Activated T-cell treated with anti-CD3 and anti-CD28 coated beads for 24 hours (primary cell): ENCODE results near the gene MRPL16.

ENCODE experiments used
- DNase-seq: peaks from one replicate; pipeline ENCODE4 v3.0.0-alpha.2; 2020; ENCODE audit warnings: low read depth

Gene MRPL16

GRCh38 chr11:59770319-59770718 is 40.3 kb downstream of the MRPL16 start:
- DNase-seq: no peak

GRCh38 chr11:59769828-59770227 is 40.8 kb downstream of the MRPL16 start:
- DNase-seq: no peak

- DNase-seq: no peak
These were observed 41.5 kb downstream of the MRPL16 start for GRCh38 chr11:59769111-59769510.

- DNase-seq: peak; percentile 1
These were observed 43.4 kb downstream of the MRPL16 start for GRCh38 chr11:59767225-59767611.

- DNase-seq: no peak
These were observed 43.9 kb downstream of the MRPL16 start for GRCh38 chr11:59766542-59767224.

- no peak for DNase-seq
These were observed 45.4 kb downstream of the MRPL16 start for GRCh38 chr11:59765068-59765735.

GRCh38 chr11:59761993-59762392 is 48.6 kb downstream of the MRPL16 start:
- no peak for DNase-seq

- DNase-seq: no peak
These were observed 49.8 kb downstream of the MRPL16 start for GRCh38 chr11:59760771-59761170.

GRCh38 chr11:59759900-59760299 is 50.7 kb downstream of the MRPL16 start:
- no peak for DNase-seq

GRCh38 chr11:59758401-59759037 is 52.1 kb downstream of the MRPL16 start:
- no peak for DNase-seq

GRCh38 chr11:59756845-59757244 is 53.7 kb downstream of the MRPL16 start:
- no peak for DNase-seq

GRCh38 chr11:59756558-59756840 is 54.1 kb downstream of the MRPL16 start:
- no peak for DNase-seq
